Activated CD8-positive, alpha-beta memory T cell treated with anti-CD3 and anti-CD28 coated beads for 36 hours (primary cell): ENCODE data around the gene CDK14. TPM values are rescaled to one million over a fixed set of nuclear protein-coding genes. Genes with fewer than 3 reads are reported as not detected.

Source experiments
- CTCF ChIA-PET: fragments of 350-600 bp; sonication (Branson Sonifier 250); formaldehyde crosslinking; loops from one replicate; lab custom pipeline; 2021; ENCODE audit warnings: antibody characterized with exemption; lab: Charles Lee
- POLR2A ChIA-PET: fragments of 350-600 bp; sonication (Branson Sonifier 250); formaldehyde crosslinking; loops from one replicate; lab custom pipeline; 2021; ENCODE audit warnings: antibody characterized with exemption; lab: Charles Lee
- total RNA-seq, 2 experiments: library from RNA; stranded (reverse); gene quantifications; one replicate each; pipeline ENCODE4 v1.2.3, GENCODE V29; 2021

Gene CDK14
- total RNA-seq, 2 experiments from 2014 or later, result 0.31 to 0.40 TPM

- ChIA-PET CTCF (no interaction called here), POLR2A (no interaction called here)
Measured at GRCh38 chr7:90595342-90595800, 750 bp upstream of the CDK14 start.

- CTCF ChIA-PET, result no interaction called here
- POLR2A ChIA-PET, result no interaction called here
Measured at GRCh38 chr7:90596671-90597562, 796 bp downstream of the CDK14 start.

- POLR2A ChIA-PET, result no interaction called here
- CTCF ChIA-PET, result no interaction called here
Measured at GRCh38 chr7:90597563-90598253, 1.6 kb downstream of the CDK14 start.

- CTCF ChIA-PET, result no interaction called here
- POLR2A ChIA-PET, result no interaction called here
Measured at GRCh38 chr7:90599038-90599437, 2.9 kb downstream of the CDK14 start.

- ChIA-PET CTCF (no interaction called here), POLR2A (no interaction called here)
Measured at GRCh38 chr7:90599892-90600555, 3.9 kb downstream of the CDK14 start.

- ChIA-PET POLR2A (no interaction called here), CTCF (no interaction called here)
Measured at GRCh38 chr7:90602303-90602702, 6.2 kb downstream of the CDK14 start.

GRCh38 chr7:90603346-90603745 is 7.2 kb downstream of the CDK14 start:
- CTCF ChIA-PET, result no interaction called here
- POLR2A ChIA-PET, result no interaction called here

- POLR2A ChIA-PET, result no interaction called here
Measured at GRCh38 chr7:90604383-90604782, 8.3 kb downstream of the CDK14 start.

GRCh38 chr7:90605055-90605454 is 8.9 kb downstream of the CDK14 start:
- ChIA-PET CTCF (no interaction called here), POLR2A (no interaction called here)

More at GRCh38 chr7:90604383-90604782, 8.3 kb downstream of the CDK14 start:
- CTCF ChIA-PET, result no interaction called here

GRCh38 chr7:90607196-90607595 is 11.1 kb downstream of the CDK14 start:
- CTCF ChIA-PET, result no interaction called here
- POLR2A ChIA-PET, result no interaction called here

GRCh38 chr7:90610105-90610504 is 14.0 kb downstream of the CDK14 start:
- ChIA-PET POLR2A (no interaction called here), CTCF (no interaction called here)

- POLR2A ChIA-PET, result no interaction called here
- CTCF ChIA-PET, result no interaction called here
Measured at GRCh38 chr7:90611115-90611514, 15.0 kb downstream of the CDK14 start.

GRCh38 chr7:90613088-90613498 is 17.0 kb downstream of the CDK14 start:
- ChIA-PET POLR2A (no interaction called here), CTCF (no interaction called here)

- ChIA-PET POLR2A (no interaction called here), CTCF (no interaction called here)
Measured at GRCh38 chr7:90617442-90617841, 21.3 kb downstream of the CDK14 start.

- ChIA-PET CTCF (no interaction called here), POLR2A (no interaction called here)
Measured at GRCh38 chr7:90618876-90619275, 22.8 kb downstream of the CDK14 start.

GRCh38 chr7:90621125-90621746 is 25.1 kb downstream of the CDK14 start:
- ChIA-PET CTCF (no interaction called here), POLR2A (no interaction called here)

- ChIA-PET CTCF (no interaction called here), POLR2A (no interaction called here)
Measured at GRCh38 chr7:90621747-90622140, 25.6 kb downstream of the CDK14 start.

- ChIA-PET CTCF (no interaction called here), POLR2A (no interaction called here)
Measured at GRCh38 chr7:90622670-90623069, 26.5 kb downstream of the CDK14 start.

- ChIA-PET POLR2A (no interaction called here), CTCF (no interaction called here)
Measured at GRCh38 chr7:90624225-90624911, 28.2 kb downstream of the CDK14 start.
